Lower leg skin (tissue), 4 donors: ENCODE results near the gene SEMA3C. TPM values are rescaled to one million over a fixed set of nuclear protein-coding genes. Genes with fewer than 3 reads are reported as not detected.

Experiments
- DNase-seq, 2 donors: peaks; one replicate each; pipeline ENCODE4 v3.0.0-alpha.2; 2019; ENCODE audit warnings: low spot score in 2 of 2
- H3K4me3 ChIP-seq: fragments of 200-600 bp; sonication (generic); 2 replicates; pipeline ENCODE4 v1.5.1; 2017; ENCODE audit warnings: mild to moderate bottlenecking, low read depth; ENCODE audit not compliant: poor library complexity, severe bottlenecking
- POLR2A ChIP-seq, 2 donors: fragments of 450-650 bp; IDR thresholded peaks; one replicate each; pipeline ENCODE4 v1.6.1; 2016 to 2017; ENCODE audit warnings: antibody characterized with exemption in 2 of 2, mild to moderate bottlenecking in 1 of 2, moderate library complexity in 1 of 2
- WGBS, 2 donors: methylation state at CpG; one replicate each; pipeline ENCODE4 v1.1.5; 2018; 5-methylcytosine and 5-hydroxymethylcytosine counted together
- intact Hi-C: fragments of 100-400 bp; cut with DNase I; formaldehyde crosslinking; loops from one replicate; pipeline ENCODE4 v1.15.0; 2023; ENCODE audit warnings: low total_unique reads
- total RNA-seq, 4 donors: library from RNA; depleted of rRNA; stranded (reverse); fragments of >200 nt; gene quantifications; one replicate each; pipeline ENCODE4 v1.1.0, GENCODE V29; 2016
- TF ChIP-seq, protein P1 (sequence below), 3 donors: fragments of 450-650 bp; IDR thresholded peaks; one replicate each; pipeline ENCODE4 v1.5.1; 2016; ENCODE audit warnings: antibody characterized with exemption in 3 of 3, mild to moderate bottlenecking in 3 of 3, moderate library complexity in 2 of 3

The SEMA3C gene
- total RNA-seq, 4 donors from 2014 or later, result 53.0 to 96.6 (median 70.7) TPM

DNA sequence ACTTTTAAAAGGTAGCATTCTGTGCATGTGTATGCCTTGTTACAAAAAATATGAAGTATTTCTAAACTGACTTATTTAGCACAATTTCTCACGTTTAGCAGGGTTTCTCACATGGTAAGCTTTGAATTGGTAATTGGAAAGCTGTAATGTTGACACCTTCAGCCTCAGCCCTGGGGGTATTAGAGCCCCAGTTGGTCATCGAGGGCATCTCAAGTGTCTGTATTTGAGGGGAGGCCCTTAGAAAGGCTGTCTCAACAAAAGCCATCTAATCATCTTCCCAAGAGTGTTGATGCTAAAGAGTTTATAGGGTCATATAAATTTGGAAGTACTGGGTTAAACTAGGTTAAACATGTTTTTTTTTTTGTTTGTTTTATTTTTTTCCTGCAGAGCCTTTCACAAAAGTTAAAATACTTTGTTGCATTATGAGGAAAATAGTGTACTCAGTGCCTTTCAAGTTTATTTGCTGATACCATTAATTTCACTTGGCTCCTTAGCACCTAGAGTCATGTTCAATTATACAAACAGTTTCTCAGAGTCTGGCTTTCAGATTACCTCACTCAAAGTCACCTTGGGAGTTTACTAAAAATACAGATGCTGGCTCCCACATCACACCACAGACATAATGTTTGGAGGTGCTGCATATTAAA, 146.4 kb downstream of the SEMA3C start:
- no peak overlapping the region for H3K4me3 ChIP-seq
- intact Hi-C loops, result no loop called here
- WGBS, 2 donors, result 45 to 47% methylated on average over 2 of the region's 2 CpGs
- TF ChIP-seq POLR2A (IDR thresholded peaks at IDR 0.05), result no peak
- TF ChIP-seq, protein P1, sequence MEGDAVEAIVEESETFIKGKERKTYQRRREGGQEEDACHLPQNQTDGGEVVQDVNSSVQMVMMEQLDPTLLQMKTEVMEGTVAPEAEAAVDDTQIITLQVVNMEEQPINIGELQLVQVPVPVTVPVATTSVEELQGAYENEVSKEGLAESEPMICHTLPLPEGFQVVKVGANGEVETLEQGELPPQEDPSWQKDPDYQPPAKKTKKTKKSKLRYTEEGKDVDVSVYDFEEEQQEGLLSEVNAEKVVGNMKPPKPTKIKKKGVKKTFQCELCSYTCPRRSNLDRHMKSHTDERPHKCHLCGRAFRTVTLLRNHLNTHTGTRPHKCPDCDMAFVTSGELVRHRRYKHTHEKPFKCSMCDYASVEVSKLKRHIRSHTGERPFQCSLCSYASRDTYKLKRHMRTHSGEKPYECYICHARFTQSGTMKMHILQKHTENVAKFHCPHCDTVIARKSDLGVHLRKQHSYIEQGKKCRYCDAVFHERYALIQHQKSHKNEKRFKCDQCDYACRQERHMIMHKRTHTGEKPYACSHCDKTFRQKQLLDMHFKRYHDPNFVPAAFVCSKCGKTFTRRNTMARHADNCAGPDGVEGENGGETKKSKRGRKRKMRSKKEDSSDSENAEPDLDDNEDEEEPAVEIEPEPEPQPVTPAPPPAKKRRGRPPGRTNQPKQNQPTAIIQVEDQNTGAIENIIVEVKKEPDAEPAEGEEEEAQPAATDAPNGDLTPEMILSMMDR (IDR thresholded peaks at IDR 0.05), result no peak
- DNase-seq, result no peak

DNA sequence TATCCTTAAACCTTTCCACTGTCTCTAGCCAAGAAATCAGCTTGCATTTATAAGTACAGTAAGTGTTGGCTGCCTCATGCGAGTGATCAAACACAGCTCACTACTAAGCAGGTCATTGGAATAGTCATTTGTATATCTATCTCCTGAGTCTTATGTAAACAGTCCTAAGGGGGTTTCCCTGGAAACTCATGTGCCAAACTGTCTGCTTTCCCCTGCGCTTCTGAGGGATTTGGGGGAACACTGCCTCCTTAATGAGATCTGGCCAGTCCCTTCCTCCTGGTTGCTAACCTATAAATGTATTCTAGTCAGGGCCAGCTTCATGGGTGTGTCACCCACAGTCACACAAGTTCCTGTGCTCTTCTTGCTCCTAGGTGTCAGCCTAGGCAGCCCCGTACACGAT, 147.3 kb downstream of the SEMA3C start:
- no peak for DNase-seq
- no peak overlapping the region for H3K4me3 ChIP-seq
- TF ChIP-seq, protein P1 (IDR thresholded peaks at IDR 0.05), result no peak
- TF ChIP-seq POLR2A (IDR thresholded peaks at IDR 0.05), result no peak
- 48 to 55% methylated on average over 4 of the region's 4 CpGs for WGBS, 2 donors
- intact Hi-C loops, result no loop called here

DNA sequence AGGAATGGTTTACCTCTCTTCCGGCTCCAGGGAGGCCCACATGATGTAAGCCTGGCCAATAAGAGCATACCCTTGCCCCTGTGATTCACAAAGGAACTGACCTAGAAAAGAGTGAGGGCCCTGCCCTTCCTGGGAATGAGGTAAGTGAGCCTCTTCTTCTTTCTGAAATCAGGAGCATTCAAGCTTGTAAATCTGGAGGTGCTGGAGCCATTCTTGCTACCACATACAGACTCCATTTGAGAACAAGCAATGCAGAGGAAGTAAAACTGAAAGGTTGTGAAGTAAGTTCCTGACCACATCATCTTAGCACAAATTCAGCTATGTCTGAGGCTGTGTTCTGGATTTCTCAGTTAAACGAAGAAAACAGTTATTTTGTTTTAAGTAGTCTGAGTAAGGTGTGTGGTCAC, 148.2 kb downstream of the SEMA3C start:
- no peak for DNase-seq
- no peak overlapping the region for H3K4me3 ChIP-seq
- 78 to 79% methylated on average over 2 of the region's 2 CpGs for WGBS, 2 donors
- TF ChIP-seq, protein P1 (IDR thresholded peaks at IDR 0.05), result no peak
- TF ChIP-seq POLR2A (IDR thresholded peaks at IDR 0.05), result no peak
- intact Hi-C loops, result no loop called here

DNA sequence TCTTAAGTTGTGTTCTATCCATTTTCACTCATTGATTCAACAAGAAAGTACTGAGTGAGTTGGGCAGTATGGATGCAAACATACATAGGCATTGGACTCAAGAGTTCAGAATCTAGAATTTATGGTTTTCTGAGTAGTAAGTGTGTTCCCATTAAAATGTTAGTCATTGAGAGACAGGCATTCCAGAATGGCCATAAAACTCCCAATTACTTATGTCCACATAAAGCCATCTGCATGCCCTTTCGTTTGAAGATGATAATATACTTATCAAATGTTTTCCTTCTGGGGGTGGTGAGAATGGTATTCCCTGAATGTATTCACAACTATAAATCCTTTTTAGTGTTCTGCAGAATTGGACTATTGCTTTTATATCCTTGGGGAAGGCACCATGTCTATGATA, 148.8 kb downstream of the SEMA3C start:
- 79 to 89% methylated on average over 1 of the region's 1 CpG for WGBS, 2 donors
- no peak for DNase-seq

DNA sequence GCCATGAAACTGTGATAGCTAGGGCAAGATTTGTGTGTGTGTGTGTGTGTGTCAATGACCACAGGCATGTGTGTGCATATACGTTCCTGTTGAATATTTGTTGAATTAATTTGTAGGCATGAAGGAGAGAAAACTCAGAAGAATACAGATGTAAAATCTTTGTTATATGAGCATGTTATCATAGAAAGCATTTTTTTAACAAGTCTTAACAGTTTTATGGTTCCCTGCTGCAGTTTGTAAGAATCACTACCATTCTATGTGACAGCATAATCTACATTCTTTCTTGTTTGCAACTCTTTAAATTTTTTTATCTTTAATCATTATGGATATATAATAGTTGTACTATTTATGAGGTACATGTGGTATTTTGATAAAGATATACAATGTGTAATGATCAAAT, 150.1 kb downstream of the SEMA3C start:
- no peak overlapping the region for H3K4me3 ChIP-seq
- TF ChIP-seq POLR2A (IDR thresholded peaks at IDR 0.05), result no peak
- TF ChIP-seq, protein P1 (IDR thresholded peaks at IDR 0.05), result no peak
- 82 to 91% methylated on average over 1 of the region's 1 CpG for WGBS, 2 donors
- no peak for DNase-seq
- intact Hi-C loops, result no loop called here

More for the DNA sequence above, 148.8 kb downstream of the SEMA3C start:
- no peak for TF ChIP-seq POLR2A (IDR thresholded peaks at IDR 0.05)
- TF ChIP-seq, protein P1 (IDR thresholded peaks at IDR 0.05), result no peak
- no peak overlapping the region for H3K4me3 ChIP-seq
- intact Hi-C loops, result no loop called here

DNA sequence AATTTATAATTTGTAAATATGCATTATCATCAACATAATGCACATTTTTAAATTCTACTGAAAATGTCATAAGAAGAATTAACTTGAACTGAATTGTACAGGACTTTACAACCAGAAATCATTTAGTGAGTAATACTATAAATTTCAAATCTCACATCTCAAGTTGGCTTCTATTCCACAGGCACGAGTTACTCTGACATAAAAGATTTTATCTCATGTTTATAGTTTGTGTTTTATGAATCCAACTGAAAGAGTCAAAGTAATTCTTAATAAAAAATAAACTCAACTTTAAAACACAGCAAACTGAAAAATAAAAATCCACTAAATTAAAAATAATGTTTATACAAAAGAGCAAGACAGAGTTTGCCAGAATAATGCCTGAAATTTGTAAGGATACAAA, 151.2 kb downstream of the SEMA3C start:
- no peak for DNase-seq
- no peak for TF ChIP-seq POLR2A (IDR thresholded peaks at IDR 0.05)
- TF ChIP-seq, protein P1 (IDR thresholded peaks at IDR 0.05), result no peak
- WGBS, 2 donors, result 16 to 24% methylated on average over 1 of the region's 1 CpG
- no peak overlapping the region for H3K4me3 ChIP-seq
- intact Hi-C loops, result no loop called here
